LoVo (cell line): ENCODE measurements around the gene WFS1.

ENCODE experiments used
- DNase-seq: peaks from one replicate; pipeline ENCODE4 v3.0.0-alpha.2; 2016; ENCODE audit warnings: low spot score

The WFS1 gene

DNA sequence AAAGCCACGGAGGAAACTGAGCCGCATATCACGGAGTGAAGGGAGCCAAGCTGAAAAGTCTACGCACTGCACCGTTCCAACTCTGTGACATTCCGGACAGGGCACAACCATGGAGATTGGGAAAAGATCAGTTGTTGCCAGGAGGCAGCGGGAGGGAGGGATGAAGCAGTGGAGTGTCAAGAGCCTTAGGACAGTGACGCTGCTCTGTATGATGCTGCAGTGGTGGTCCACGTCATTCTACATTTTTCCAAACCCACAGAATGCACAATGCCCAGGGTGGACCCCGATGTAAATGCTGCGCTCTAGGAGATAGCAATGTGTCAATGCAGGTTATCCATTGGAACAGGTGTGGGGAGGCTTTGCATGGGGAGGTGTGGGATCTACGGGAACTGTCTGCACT, 7.5 kb upstream of the WFS1 start:
- DNase-seq: no peak

DNA sequence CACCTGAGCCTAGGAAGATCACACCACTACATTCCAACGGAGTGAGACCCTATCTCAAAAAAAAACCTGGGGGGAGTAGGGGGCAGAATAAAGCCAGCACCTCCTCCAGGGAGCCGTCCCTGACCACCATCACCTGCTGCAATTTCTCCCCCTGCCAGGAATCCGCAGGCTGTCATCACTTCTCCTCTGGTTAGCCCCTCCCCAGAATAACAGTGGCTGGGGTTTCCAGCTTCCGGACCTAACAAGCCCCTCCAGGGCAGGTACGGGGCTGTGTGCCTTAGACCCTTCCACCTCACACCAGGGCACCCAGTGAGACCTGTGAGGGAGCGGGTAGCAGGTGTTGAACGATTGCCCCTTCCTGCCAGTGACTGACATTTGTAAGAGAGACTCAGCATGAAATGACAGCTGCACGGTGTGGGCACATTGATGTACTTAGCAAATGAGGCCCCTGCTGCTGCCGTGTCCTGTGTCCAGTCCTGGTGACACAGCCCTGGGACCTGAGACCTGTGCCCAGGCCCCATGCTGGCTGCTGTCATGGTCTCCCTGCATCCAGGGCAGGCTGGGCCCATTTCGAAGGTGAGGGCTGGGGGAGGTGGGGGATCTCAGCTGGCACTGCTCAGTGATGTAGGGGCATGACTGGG, 6.7 kb upstream of the WFS1 start:
- no peak for DNase-seq

DNA sequence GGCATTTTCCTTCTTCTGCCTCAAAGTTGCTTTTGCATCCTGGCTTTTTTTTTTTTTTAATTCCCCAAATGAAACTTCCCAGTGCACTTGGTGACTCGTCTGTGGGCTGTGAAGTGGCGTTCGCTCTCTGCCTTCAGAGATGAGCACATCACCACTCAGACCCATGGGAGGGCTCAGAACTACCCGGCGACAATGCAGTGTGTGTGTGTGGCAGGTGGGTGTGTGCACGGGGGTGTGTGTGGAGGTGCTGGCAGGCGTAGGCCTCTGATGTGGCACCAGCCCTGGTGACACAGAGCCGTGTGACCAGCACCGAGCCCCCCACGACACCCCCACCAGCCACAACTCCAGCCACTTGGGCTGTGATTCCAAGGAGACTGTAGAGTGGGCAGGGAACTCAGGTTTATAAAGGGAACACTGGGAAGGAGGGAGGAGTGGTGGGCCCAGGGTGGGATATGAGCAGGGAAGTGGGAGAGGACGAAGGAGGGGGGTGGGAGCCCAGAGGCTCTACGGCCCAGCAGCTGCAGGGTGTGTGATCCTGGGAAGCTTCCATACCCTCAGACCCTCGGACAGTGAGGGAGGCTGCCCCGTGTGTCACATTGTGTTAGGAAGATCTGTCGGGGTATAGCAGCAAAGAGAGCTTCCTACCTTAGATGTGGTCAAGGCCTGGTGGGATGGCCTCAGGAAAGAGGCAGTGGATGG, 6.0 kb upstream of the WFS1 start:
- DNase-seq: no peak

DNA sequence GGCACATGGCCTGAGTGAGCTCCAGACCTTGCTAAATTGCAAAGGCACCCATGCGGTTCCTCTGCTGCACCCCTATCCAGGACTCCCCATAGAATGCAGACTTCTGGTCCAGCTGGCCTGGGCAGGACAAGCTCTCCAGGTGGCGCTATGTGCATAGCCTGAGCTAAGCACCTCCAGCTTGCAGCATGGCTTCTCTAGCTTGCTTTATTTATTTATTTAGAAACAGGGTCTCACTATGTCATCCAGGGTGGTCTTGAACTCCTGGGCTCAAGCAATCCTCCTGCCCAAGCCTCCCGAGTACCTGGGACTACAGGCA, 5.5 kb upstream of the WFS1 start:
- DNase-seq: no peak

DNA sequence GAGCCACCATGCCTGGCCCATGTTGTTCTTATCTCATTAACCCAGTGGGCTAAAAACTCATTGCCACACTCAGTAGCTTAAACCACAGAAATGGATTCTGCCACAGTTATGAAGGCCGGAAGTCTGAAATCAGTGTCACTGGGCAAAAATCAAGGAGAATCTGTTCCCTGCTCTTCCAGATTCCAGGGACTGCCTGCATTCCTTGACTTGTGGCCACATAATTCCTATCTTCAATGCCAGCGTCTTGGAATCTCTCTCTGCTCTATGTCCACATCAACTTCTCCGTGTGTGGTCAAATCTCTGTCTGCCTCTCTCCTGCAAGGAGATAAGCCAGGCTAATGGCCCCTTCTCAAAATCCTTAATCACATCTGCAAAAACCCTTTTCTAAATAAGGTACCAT, 4.1 kb upstream of the WFS1 start:
- DNase-seq: no peak

DNA sequence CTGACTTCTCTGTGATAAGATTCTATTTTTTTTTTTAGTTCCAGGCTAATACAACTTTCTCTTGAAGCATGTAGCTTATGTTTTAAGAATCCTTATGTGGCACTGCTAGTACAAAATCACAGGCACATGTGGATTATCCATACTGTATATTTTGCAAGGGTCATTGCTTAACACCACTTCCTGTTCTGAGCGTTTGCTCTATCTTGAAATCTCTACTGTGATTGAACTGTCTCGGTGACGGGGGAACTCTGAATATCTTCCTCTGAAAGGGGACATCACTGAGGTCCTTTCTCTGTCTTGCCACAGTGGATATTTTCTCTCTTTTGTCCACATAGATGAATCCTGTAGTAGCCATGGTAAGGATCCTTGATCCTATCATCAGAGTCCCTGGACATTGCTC, 2.1 kb upstream of the WFS1 start:
- no peak for DNase-seq

DNA sequence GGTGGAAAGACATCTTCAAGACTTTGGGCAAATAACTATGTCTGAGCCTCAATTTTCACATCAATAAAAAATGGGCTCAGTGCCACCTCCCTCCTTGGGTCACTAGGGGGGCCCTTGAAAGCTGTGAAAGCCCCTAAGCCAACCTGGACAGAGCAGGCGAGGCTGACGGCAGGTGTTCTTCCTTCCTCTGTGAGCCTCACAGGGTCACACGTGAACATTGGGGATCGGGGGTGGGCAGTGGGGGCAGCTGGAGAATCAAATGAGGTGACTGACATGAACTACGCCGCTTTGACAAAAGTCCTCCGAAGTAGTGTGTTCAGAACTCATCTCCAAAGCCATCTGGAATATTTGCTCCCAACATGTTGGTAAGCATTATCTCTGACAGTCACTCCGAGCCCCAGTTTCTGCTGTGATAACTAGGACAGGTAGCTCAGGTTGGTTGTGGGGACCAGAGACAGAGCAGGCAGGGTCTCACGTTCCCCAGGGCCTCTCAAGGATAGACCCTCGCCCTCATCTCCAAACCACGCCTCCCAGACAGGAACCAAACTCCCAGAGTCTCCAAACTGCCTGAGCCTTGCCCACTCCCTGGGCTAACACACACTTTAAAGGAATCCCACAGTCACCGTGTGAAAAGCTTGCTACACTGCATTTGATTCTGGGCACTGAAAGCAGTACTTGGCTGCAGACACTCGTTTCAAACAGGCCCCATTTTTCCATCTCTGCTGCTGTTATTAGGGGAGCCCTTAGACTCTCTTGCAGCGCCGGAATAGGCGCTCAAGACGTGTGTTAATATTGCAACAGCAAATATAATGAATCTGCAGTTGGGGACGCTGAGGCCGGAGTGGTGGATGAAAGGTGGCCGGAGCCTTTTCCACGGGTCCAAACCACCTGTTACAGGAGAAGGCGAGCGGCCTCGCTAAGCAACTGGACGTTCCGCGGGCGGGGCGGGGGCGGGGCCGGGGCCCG, 717 bp upstream of the WFS1 start:
- no peak for DNase-seq

DNA sequence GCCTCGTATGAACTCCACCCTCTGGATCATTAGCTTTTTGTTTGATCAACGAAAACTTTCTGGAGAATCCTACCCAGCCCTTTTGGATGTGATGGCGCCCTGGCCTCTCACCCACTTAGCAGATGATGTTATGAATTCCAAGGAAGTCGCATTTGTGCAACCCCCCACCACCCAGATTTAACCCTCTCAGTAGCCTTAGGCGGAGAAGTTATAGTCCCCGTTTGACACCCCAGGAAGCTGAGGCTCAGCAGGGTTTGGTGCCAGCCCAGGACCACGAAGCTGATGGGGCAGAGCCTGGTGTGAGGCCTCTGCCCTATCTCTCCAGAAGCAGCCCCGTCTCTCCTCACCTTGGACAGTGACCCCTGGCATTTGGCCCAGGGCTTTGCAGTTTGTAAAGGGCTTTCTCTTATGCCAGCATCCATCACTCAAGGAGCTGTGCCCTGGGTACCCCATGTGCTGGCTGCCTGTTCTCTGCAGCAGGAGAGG, 1.0 kb downstream of the WFS1 start:
- no peak for DNase-seq

DNA sequence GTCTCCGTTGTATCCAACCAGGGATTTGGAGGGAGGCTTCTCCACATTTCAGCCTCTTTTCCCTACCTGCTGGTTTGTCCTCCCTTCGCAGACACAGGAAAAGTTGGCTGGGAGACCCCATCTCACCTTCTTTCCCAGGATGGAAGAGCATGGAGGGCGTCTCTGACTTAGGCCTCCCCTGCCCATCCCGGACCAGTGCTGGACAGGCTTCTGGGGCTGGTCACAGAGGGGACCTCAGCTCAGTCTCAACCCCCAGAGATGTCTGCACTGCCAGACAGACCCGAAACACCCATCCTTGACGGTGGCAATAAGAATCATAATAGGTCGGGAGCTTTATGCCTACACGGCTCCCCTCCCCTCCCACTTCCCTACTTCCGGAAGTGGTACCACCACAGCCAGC, 1.6 kb downstream of the WFS1 start:
- no peak for DNase-seq

DNA sequence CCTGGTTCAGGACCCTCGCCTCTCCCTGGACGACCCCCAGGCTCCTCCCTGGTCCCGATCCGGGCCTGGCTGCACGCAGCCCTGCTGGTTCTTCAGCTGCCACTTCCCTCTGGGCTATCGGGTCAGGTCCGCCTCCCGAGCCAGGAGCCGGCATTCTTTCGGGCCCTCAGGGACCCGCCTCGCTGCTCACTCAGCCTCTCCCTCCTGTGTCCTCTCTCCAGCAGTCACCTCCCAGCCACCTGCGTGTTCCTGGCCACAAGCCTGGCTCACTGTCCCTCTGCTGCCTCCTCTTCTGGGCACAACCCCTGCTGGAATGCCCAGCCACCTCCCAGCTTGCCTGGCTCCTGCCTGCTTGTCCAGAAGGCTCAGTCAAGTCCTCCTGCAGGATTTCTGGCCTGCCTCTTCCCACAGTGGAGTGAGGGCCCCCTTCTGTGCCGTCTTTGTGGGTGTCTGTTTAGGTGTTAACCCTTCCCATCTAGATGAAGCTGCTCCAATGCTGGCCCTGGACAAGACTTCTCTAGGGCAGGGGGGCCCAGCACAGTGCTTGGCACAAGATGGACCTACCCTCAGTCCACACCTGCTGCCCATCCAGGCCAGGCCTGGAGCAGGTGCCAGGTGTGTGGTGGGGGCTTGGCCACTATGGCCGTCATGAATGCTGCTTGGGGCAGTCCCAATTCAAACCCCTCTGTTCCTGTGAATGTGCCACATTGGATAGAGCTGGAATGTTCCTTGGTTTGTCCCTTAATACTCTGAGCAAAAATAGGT, 2.2 kb downstream of the WFS1 start:
- no peak for DNase-seq

DNA sequence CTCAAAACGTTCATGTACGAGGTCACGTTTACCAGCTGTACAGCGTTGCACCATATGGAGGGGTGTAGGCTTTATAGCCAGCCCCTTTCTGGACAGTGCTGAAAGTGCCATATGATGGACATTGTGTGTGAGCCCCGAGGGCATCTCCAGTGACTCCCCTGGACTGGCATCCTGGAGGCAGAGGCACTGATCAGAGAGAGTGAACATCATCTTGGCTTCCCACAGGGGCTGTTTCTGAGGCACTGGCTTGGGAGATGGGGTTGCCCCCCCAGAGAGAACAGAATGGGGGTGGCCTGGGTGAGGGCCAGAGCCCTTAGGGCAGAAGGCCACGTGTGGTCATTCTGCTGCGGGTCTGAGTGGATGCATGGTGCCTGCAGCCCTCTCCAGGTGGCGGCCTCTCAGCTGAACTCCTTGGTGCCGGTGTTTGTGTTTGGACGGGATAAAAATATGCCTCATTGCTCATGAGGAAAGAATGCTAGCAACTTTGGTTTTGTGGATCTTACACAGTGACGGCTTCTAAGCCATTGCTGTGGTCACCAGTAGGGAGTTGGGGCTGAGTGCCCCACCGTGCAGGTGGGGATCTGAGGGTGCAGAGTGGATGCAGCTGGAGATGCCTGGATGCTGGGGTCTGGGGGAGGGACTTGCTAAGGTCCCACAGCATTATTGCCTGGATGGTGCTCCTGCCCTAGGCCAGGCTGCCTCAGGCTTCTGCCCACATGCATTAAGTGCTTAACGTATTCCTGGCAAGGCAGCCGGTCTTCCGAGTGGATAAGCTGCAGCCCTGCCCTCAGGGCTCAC, 3.4 kb downstream of the WFS1 start:
- DNase-seq: no peak

DNA sequence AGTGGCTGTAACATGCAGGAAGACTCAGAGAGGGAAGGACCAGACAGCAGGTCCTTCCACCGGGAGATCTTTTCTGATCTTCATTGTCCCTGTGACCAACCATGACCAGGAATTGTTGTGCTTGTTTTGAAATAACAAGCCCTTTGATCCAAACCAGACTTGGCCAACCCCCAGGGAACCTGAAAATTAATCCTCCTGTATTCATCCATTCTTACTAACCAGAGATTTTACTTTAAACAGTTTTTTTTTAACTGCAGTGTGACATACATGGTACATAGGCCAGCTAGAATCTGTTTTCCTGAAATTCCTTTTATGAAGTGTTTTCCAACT, 4.0 kb downstream of the WFS1 start:
- no peak for DNase-seq

DNA sequence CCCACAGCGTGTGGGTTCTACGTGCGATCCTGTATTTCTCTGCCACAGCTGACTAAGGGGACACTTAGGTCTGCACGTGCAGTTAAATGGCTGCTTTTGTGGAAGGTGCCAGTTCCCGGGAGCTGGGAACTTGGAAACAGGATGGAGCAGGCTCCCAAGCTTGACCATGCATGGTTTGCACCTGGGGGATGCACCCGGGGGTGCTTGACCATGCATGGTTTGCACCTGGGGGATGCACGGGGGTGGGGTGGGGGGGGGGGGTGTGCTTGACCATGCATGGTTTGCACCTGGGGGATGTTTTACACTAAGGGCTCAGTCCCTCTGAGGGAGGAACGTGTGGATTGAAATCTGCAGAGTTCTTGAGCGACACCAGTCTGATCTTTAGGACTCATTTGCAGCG, 5.7 kb downstream of the WFS1 start:
- DNase-seq: no peak

DNA sequence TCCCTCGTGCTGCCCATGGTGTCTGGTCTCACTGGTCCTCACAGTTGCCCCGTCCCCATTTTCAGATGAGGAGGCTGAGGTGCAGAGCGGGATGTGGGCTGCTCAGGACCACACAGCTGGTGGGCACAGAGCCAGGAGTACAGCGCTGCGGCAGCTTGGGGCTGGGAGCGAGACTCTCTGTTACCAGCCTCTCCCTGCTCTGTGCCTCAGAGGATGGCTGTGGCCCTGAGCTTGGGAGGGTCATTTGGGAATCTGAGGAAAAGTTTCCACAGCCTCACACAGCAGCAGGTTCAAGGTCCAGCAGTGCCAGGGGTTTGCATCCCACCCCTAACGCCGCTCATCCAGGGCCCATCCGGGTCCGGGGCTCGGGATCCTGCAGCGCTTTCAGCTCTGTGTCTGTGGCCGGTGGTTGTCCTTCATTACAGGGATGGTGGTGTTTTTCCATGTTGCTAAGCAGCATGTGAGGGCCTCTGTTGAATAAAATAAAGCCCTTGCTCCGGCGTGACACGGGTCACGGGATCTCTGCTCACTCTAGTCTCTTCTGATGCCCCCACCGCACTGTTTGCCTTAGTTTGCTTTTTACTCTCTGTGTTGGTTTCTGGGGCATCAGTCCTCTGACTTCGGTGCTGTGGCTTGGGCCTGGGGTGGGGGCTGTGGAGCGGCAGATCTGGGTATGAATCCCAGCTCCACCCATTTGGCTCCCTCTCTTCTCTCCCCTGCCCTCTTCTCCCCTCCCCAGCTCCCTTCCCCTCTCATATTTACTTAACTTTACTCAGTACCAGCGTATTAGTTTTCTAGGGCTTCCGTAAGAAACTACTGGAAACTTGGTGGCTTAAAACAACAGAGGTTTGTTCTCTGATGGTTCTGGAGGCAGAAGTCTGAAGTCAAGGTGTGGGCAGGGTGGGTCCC, 6.5 kb downstream of the WFS1 start:
- DNase-seq: no peak

DNA sequence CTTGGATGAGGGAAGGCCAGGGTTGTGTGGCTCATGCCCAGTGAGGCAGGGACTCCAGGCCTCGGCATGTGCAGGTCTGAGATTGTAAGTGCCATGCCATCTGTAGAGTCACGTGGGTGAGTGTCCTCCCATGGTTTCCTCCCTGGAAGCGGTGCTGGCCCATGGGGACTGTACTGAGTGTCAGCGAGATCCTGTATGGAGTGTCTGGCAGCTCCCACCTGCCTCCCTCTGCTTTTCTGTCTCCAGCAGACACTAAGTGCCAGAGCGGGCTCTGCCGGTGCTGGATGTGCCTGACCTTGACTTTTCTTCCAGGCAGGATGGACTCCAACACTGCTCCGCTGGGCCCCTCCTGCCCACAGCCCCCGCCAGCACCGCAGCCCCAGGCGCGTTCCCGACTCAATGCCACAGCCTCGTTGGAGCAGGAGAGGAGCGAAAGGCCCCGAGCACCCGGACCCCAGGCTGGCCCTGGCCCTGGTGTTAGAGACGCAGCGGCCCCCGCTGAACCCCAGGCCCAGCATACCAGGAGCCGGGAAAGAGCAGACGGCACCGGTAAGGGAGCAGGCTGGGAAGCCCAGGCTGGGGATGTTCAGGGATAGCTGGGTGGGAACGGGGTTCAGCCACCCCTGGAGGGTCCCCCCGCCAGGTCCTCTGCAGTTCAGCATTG, 7.6 kb downstream of the WFS1 start:
- no peak for DNase-seq

DNA sequence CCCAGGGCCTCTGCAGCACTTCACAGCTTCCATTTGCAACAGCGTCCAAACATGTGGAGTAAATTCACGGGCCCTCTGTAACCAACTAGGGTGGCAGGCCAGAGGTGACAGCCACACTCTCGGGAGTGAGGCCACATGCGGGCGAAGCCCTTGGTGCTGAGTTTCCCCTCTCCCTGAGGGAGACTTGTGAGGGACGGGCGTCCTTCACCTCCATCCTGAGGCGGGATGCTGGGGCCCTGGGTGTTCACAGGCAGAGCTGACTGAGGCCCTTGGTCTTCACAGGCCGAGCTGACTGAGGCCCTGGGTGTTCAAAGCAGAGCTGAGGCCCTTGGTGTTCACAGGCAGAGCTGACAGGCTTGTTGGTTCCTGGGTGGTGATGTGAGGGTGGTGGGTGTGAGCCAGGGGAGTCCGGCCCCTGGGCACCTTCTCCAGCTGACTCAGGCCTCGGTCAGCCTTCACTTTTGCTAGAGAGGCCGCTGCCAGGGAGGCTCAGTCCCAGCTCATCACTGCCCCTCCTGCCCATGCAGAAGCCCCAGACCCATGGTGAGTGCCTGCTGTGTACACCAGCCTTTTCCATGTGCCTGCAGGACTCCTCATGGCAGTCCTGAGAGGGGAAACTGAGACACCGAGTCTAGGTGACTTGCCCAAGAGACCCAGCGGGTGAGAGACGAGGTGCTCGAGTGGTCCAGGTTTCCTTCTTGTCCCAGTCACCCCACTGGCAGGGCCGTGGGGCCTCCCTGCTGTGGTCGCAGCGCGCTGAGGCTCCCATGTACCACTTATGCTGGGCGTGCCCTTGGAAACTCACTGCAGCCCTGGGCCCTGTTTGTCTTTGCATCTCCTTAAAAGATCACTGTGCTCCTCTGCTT, 8.5 kb downstream of the WFS1 start:
- DNase-seq: no peak

DNA sequence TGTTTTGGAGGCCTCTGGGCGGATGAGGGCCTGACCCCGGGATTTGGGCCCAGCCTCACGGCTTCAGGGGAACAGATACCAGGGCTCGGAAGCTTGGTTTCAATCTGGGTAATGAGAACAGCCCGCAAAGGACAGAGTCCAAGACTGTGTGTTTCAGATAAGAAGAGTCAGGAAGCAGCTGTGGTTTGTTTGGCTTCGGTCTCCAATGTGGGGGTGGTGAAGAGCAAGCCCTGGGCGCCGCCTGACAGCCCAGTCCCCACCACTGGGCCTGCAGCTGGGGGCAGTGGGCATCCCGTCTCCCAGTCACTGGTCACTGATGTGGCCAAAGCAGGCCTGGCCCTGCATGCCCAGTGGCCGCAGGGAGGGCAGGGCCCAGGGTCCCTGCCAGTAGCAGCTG, 9.1 kb downstream of the WFS1 start:
- DNase-seq: no peak

DNA sequence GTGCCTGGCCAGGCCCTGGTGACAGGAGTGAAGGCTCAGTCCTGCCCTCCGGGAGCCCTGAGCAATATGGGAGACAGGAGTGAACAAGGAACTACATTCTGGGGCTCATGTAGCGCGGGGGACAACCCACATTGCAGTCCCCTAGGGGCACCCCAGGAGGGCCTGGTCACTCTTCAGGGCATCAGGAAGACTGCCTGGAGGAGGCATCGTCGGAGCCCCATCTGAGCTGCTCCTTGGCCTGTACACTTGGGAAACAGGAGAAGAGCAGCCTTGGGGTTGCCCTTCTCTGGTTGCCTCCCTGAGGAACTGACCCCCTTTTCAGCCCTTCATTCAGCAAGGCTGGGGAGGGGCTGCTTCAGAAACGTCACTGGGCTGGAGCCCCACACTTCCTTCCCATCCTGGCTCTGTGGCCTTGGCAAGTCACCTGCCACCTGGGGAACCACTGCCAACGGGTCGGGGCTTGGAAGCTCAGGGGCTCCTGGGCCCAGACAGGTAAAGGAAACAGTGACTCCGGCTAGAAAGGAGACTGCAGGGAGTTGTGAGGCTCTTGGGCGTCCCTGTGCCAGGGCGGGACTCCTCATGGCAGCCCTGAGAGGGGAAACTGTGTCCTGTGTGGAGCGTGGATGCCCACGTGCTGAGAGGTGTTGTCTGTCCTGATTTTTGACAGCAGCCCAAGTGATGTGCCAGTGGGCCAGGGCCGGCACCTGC, 10.1 kb downstream of the WFS1 start:
- no peak for DNase-seq
